ENCODE data around the gene CDS2. TPM values are rescaled to one million over a fixed set of nuclear protein-coding genes. Genes with fewer than 3 reads are reported as not detected.

The CDS2 gene
- total and polyA plus RNA-seq, 2 experiments from 2014 or later, result 16.8 to 40.8 TPM

- Histone ChIP-seq H3K79me2 (replicated peaks; ENCODE audit: insufficient read depth) (peaks cover 64% of the 10 kb centered on the region), H3K4me1 (ENCODE audit: insufficient read depth) (peaks cover 31% of the 10 kb centered on the region), H3K36me3 (ENCODE audit: insufficient read depth) (no peaks in the 10 kb centered on the region; the same call in 1 of the 2 replicates), H3K4me2 (peak overlapping the region; percentile 68), H3F3A (replicated peaks; ENCODE audit: low read depth) (no peaks in the 10 kb centered on the region), H3K9me2 (ENCODE audit: insufficient read depth) (no peaks in the 10 kb centered on the region), H4K20me1 (replicated peaks; ENCODE audit: insufficient read depth) (0 out of 2 replicates have a peak, but pooled peaks cover 13% of the 10 kb centered on the region), H3K27me3 (ENCODE audit: insufficient read depth) (no peaks in the 10 kb centered on the region), H3K4me3 (0 out of 2 replicates have a peak overlapping the region, but pooled peaks have one; percentile 17), H2AFZ (no peak overlapping the region), H3K27ac (ENCODE audit: low read depth) (peak overlapping the region; percentile 79; the same call in 1 of the 2 replicates)
- Mint-ChIP-seq H3K9me3 (no peaks in the 10 kb centered on the region), H3K27me3 (ENCODE audit: insufficient read depth, low read depth, poor library complexity) (peaks cover 21% of the 10 kb centered on the region), H3K4me3 (peak overlapping the region; percentile 33; the same call in 1 of the 3 replicates), H3K4me1 (peaks cover 57% of the 10 kb centered on the region), H3K27ac (peak overlapping the region; percentile 81; the same call in 1 of the 2 replicates), H3K36me3 (ENCODE audit: low read depth) (no peaks in the 10 kb centered on the region; the same call in 1 of the 3 replicates)
- DNase-seq (ENCODE audit: low spot score) (peak; percentile 52), ATAC-seq (peak; percentile 76)
- no peak for TF ChIP-seq ZNF331 (CRISPR knock-in tag; IDR thresholded peaks at IDR 0.05; ENCODE audit: low read depth)
- TF ChIP-seq CTCF (conservative IDR thresholded peaks at IDR 0.05; ENCODE audit: low read depth in 2 of 2), result no peak
- no peak for TF ChIP-seq EZH2phosphoT487 (IDR thresholded peaks at IDR 0.05; ENCODE audit: unreplicated experiment)
- TF ChIP-seq CREB1 (CRISPR knock-in tag; IDR thresholded peaks at IDR 0.05; ENCODE audit: low read depth), result no peak
- no peak for TF ChIP-seq STAT1 (IDR thresholded peaks at IDR 0.05; ENCODE audit: unreplicated experiment)
- TF ChIP-seq ETS1 (IDR thresholded peaks at IDR 0.05), result no peak
- no peak for TF ChIP-seq JUNB (IDR thresholded peaks at IDR 0.05; ENCODE audit: unreplicated experiment)
- TF ChIP-seq ZNF462 (CRISPR knock-in tag; IDR thresholded peaks at IDR 0.05), result no peak
- no peak for TF ChIP-seq POLR2AphosphoS5 (IDR thresholded peaks at IDR 0.05; ENCODE audit: low read depth)
- TF ChIP-seq REST (IDR thresholded peaks at IDR 0.05; ENCODE audit: unreplicated experiment), result no peak
- TF ChIP-seq NANOG (IDR thresholded peaks at IDR 0.05; ENCODE audit: borderline replicate concordance), result no peak
- no peak for TF ChIP-seq ZNF114 (CRISPR knock-in tag; IDR thresholded peaks at IDR 0.05)
- no peak for TF ChIP-seq EZH2 (IDR thresholded peaks at IDR 0.05; ENCODE audit: low read depth, unreplicated experiment)
Observed at GRCh38 chr20:5168651-5169396, 42.0 kb downstream of the CDS2 start.
